ENCODE measurements around the gene SIRT7. TPM values are rescaled to one million over a fixed set of nuclear protein-coding genes. Genes with fewer than 3 reads are reported as not detected.

SIRT7 gene
- polyA plus RNA-seq, 1 of the 3 experiments (the other 2 are of a cell fraction): 32.6 TPM

- WGBS (ENCODE audit: low lambda C conversion rate): 92% methylated on average over 25 of the region's 28 CpGs
- Histone ChIP-seq H3K36me3 (replicated peaks in 1 of 2; ENCODE audit: control insufficient read depth in 1 of 2, insufficient read depth in 2 of 2, low read length in 1 of 2) (peaks cover 6 to 57% of the 10 kb centered on the region in 2 experiments), H3K4me1 (ENCODE audit: control insufficient read depth in 1 of 2, insufficient read depth in 2 of 2, low read depth in 1 of 2, low read length in 1 of 2) (peaks cover 0 to 10% of the 10 kb centered on the region in 2 experiments; a peak in 1 of 4 replicates), H3K4me3 (ENCODE audit: low read depth in 2 of 2, low read length in 1 of 2) (no peak overlapping the region), H3K4me2 (no peak overlapping the region), H3K79me2 (ENCODE audit: insufficient read depth) (no peaks in the 10 kb centered on the region), H3K9me2 (no peaks in the 10 kb centered on the region), H4K20me1 (ENCODE audit: insufficient read depth) (no peaks in the 10 kb centered on the region), H3K9ac (no peak overlapping the region), H3K27ac (ENCODE audit: low read depth in 2 of 2, low read length in 1 of 2) (no peak overlapping the region), H3F3A (replicated peaks; ENCODE audit: insufficient read depth) (peaks cover 12% of the 10 kb centered on the region), H3K9me3 (no peaks in the 10 kb centered on the region), H3K27me3 (ENCODE audit: insufficient read depth) (no peaks in the 10 kb centered on the region), H2AFZ (ENCODE audit: low read depth) (no peak overlapping the region)
- DNase-seq: no peak
- no peak for TF ChIP-seq FOXJ3 (CRISPR knock-in tag; IDR thresholded peaks at IDR 0.05)
- no peak for TF ChIP-seq SMC3 (IDR thresholded peaks at IDR 0.05; ENCODE audit: low read depth, low read length)
- no peak for TF ChIP-seq CTCF (IDR thresholded peaks at IDR 0.05)
- no peak for TF ChIP-seq NFIC (IDR thresholded peaks at IDR 0.05; ENCODE audit: borderline replicate concordance)
- no peak for TF ChIP-seq MEF2A (IDR thresholded peaks at IDR 0.05; ENCODE audit: borderline replicate concordance, low read depth)
- no peak for TF ChIP-seq NRF1 (IDR thresholded peaks at IDR 0.05; ENCODE audit: low read depth, low read length)
- TF ChIP-seq GABPA (IDR thresholded peaks at IDR 0.05; ENCODE audit: low read depth): no peak
- ChIA-PET CTCF (interaction anchor here (1.2 kb wide), 1 partner anchor 55 kb away, joined by 3 read pairs; no protein-coding TSS in a partner anchor), POLR2A (interaction anchor here (0.6 kb wide), 1 partner anchor 193 kb away, joined by 3 read pairs; no protein-coding TSS in a partner anchor)
Observed at GRCh38 chr17:81904600-81905423, 13.2 kb downstream of the SIRT7 start.

- H3K9ac ChIP-seq: no peak overlapping the region
- no peak overlapping the region for H3K4me3 ChIP-seq (ENCODE audit: low read depth in 2 of 2, low read length in 1 of 2)
- 0 out of 2 replicates have a peak, but pooled peaks cover 4% of the 10 kb centered on the region for H4K20me1 ChIP-seq (ENCODE audit: insufficient read depth)
- ChIA-PET POLR2A (no interaction called here), CTCF (interaction anchor here (0.5 to 2.3 kb wide), 3 partner anchors 14 to 56 kb away, joined by 3 to 8 read pairs (median 3); partner anchors contain the start of genes MAFG and SIRT7)
- H3K4me2 ChIP-seq: no peak overlapping the region
- H3K79me2 ChIP-seq (ENCODE audit: insufficient read depth): no peaks in the 10 kb centered on the region
- peaks cover 12% of the 10 kb centered on the region for H3F3A ChIP-seq (replicated peaks; ENCODE audit: insufficient read depth)
- no peak overlapping the region for H3K27ac ChIP-seq (ENCODE audit: low read depth in 2 of 2, low read length in 1 of 2)
- H3K4me1 ChIP-seq (ENCODE audit: control insufficient read depth in 1 of 2, insufficient read depth in 2 of 2, low read depth in 1 of 2, low read length in 1 of 2): peaks cover 0 to 10% of the 10 kb centered on the region in 2 experiments; a peak in 1 of 4 replicates
- H3K27me3 ChIP-seq (ENCODE audit: insufficient read depth): no peaks in the 10 kb centered on the region
- H3K9me3 ChIP-seq: no peaks in the 10 kb centered on the region
- WGBS (ENCODE audit: low lambda C conversion rate): 97% methylated on average over 20 of the region's 24 CpGs
- H3K9me2 ChIP-seq: no peaks in the 10 kb centered on the region
- peaks cover 10 to 62% of the 10 kb centered on the region in 2 experiments for H3K36me3 ChIP-seq (replicated peaks in 1 of 2; ENCODE audit: control insufficient read depth in 1 of 2, insufficient read depth in 2 of 2, low read length in 1 of 2)
- no peak overlapping the region for H2AFZ ChIP-seq (ENCODE audit: low read depth)
- no peak for DNase-seq
- TF ChIP-seq GATA2 (CRISPR knock-in tag; IDR thresholded peaks at IDR 0.05) (no peak), MAX (IDR thresholded peaks at IDR 0.05; ENCODE audit: low read depth) (no peak), CTCF (IDR thresholded peaks at IDR 0.05) (no peak), USF1 (IDR thresholded peaks at IDR 0.05; ENCODE audit: borderline replicate concordance, low read depth) (no peak), SIN3A (IDR thresholded peaks at IDR 0.05; ENCODE audit: borderline replicate concordance, low read depth, low read length) (no peak), TEAD4 (IDR thresholded peaks at IDR 0.05; ENCODE audit: borderline replicate concordance, insufficient read depth) (no peak), USF2 (IDR thresholded peaks at IDR 0.05; ENCODE audit: borderline replicate concordance, low read depth, low read length) (no peak), JUND (IDR thresholded peaks at IDR 0.05) (no peak), IRF3 (IDR thresholded peaks at IDR 0.05; ENCODE audit: low read depth, low read length) (no peak), ELF1 (IDR thresholded peaks at IDR 0.05) (no peak), NRF1 (IDR thresholded peaks at IDR 0.05; ENCODE audit: low read depth, low read length) (no peak), NFIC (IDR thresholded peaks at IDR 0.05; ENCODE audit: borderline replicate concordance) (no peak), FOXJ3 (CRISPR knock-in tag; IDR thresholded peaks at IDR 0.05) (no peak), YY1 (IDR thresholded peaks at IDR 0.05; ENCODE audit: low read depth) (no peak)
Observed at GRCh38 chr17:81903896-81904599, 13.9 kb downstream of the SIRT7 start.
